HG03095 (cell line): ENCODE measurements around the gene HEXIM2.
A peak's percentile ranks its signal among the peaks of the same experiment; 100 is the strongest.

Experiments used
- ATAC-seq: cut with Tn5 transposase; IDR thresholded peaks from one replicate; pipeline ENCODE4 v1.9.1; 2021; ENCODE audit warnings: moderate library complexity; ENCODE audit not compliant: unreplicated experiment

The HEXIM2 gene

DNA sequence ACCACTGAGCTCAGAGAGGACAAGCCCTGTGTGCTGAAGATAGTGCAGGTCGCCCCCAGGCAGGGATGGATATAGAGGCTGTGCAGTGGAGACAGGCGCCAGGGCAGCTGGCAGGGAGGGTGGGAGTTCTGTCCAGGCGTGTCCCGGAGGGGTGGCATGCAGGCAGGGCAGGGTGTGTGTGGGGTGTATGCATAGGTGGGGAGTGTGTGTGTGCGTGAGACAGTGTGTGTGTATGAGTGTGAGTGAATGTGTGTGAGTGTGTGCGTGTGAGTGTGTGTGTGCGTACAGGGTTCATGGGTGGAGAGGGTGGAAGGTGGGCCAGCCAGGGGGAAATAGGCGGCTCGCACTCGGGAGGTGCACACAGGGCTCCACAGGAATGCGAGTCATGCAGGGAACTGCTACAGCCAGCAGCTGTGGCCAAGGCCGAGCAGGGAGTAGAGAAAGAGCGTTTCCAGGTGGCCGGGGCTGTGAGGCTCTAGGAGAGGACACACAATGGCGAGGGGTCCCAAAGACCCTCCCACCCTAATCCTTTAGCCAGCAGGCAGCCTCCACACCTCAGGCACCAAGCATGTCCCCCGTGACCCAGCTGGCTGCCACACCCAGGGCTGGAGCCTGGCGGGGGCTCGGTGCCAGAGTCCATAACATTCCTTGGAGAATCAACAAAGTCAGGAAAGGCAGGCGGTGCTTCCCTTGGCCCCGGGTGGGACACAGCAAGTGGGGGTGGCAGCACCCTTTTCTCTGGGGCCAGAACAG is 34.0 kb upstream of the HEXIM2 start:
- no peak for ATAC-seq

DNA sequence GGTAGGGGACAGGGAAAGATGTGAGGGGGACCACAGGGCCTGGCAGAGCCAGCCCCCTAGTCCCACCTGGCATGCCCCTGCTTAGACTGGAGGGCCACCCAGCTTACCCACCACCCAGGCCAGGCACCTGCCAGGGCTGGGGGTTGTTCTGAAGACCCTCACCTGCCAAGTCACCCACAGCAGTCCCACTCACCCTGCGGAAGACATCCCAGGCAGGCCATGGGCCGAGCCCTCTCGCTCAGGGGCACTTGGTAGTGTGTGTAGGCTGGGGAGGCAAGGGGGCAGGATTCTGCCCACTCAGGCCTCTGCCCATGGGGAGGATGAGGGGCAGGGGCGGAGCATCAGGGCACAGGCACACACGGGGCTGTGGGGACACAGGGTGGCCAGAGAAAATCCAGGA is 33.3 kb upstream of the HEXIM2 start:
- ATAC-seq = no peak

GRCh38 chr17:45128989-45129388 is 32.7 kb upstream of the HEXIM2 start:
- no peak for ATAC-seq

DNA sequence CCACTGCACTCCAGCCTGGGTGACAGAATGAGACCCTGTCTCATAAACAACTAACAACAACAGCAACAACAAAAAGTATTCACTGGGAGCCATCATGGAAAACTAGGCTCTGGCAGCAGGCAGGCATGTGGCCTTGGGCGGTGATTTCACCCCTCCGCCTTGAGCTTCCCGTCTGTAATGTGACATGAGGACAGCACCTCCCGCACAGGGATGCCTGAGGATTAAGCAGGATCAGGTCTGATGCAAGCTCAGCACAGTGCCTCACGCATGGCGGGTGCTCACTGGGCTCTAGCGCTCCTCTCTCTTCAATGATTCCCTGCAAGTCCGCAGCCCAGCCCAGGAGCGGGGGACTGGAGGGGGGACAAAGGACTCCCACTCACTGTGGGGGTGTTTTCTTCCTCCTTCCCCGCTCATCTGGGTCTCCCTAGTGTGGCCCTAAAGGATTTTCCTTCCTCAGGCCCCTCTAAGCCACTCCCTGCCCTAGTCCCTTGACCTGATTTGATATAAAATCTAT is 32.2 kb upstream of the HEXIM2 start:
- no peak for ATAC-seq

DNA sequence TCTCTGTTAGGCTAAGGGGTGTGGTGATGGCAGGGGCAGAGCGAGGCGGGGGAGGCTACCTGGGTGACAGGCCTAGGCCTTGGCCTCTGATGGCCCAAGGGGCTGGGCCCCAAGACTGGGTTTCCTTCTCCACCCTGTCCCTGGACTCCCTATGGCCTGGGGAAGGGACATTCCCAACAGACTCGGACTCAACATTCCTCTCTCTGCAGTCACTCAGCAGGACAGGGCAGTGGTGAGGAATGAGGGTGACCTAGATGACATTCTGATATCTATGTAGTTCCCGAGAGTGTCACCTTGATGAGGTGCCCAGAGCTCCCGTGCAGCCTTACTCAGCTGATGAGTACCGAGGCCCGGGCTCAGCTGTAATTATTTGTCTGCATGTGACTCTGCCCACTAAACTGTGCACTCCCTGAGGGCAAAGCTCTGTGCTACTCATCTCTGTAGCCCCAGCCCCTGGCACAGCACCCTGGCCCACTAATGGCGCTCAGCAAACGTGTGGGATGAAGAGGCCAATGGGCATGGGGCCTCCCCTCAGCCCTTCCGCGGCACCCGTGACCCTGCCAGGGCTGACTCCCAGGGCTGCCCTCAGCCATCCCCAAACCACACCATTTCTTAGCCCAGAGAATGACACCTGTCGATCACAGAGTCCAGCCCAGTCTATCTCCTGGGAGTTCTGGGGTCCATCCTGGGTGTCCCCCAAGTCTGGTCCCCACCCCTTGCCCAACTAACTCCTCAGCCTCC is 31.6 kb upstream of the HEXIM2 start:
- no peak for ATAC-seq

DNA sequence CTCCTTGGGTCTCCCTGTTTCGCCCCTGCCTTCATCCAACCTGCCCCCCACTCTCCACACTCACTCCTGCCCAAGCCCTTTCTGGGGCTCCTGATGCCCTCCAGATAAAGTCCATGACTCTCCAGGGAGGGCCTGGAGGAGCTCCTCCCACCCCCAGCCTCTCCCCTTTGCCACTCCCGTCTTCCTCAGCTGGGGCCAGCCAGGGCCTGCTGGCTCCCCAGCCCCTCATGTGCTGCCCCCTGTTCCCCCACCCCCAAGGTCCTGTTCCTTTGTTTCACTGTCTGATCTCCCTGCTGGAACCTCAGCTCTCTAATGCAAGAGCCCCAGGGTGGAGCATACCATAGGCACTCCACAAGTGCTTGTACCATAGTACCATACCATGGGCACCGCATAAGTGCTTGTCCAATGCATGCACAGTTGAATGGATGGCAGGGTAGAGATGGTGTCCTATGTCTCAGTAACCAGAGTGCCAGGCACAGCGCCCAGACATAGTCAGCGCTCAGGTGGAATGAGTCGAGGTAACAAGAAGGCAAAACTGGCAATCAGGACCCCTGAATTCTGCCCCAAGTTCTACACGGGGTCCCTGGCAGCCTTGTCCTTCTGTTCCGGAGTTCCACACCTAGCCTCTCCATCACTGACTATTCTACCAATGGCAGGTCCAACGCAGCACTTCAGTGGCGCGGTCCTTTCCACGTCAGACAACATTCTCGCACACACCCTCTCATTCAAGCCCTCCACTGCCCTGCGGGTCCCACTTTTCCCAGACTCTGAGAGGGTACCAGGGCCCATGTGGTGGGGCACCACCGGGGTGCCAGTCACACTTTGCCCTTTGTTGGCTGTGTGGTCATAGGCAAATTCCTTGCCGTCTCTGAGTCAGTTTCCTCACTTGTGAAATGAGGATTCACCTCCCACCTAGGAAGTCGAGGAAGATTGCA is 30.7 kb upstream of the HEXIM2 start:
- no peak for ATAC-seq

- ATAC-seq = no peak
These were observed 29.9 kb upstream of the HEXIM2 start for GRCh38 chr17:45131616-45132319.

DNA sequence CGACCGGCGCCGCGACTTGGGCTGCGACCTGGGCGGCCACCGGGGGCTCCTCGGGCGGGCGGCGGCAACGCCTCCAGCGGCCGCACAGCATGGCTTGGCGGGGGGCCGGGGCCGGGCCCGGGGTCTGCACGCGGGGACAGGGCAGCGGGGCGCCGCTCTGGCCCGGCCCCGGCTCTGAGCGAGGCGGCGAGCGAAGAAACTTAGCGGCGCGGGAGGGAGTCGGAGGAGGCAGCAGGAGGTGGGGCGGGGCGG is 29.4 kb upstream of the HEXIM2 start, which contains the start of gene PLCD3:
PLCD3 (minus strand) TSS at position 196 of the 252 bp plus-strand sequence; CDS start at position 91, 105 bp downstream.
- no peak for ATAC-seq

GRCh38 chr17:45132572-45133463 is 28.9 kb upstream of the HEXIM2 start:
- ATAC-seq = no peak

DNA sequence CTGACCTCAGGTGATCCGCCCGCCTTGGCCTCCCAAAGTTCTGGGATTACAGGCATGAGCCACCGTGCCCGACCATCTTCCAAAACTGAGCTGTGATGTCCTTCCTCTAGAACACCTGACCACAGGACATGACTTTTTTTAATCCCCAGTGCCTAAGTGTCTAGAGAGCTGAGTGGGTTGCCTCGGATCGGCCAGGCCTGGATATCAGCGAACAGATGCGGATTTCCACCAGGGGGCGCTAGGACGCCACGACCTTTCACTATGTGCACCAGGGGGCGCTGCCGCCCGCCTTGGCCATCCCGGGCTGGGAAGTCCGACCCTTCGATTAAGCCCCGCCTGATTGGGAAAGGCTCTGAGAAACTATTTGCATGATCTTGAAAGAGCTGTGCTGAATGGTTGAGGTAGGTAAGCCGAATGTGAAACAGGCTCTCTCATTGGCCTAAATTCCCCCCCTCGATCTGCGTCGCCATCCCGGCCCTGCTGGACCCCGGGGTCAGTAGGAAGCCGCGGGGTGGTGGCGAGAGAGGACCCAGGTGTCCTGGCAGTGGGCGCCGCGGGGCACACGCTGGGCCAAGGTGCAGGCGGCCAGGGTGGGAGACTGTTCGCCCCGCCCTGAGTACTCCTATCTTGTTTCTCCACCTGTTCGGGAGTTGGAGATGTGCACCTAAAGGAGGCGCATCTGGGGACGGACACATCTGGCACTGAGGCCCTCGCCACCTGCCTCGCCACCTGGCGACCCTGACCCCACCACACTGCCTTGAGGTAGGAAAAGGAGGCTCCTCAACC is 26.3 kb upstream of the HEXIM2 start, which contains the start of gene ACBD4:
ACBD4 (plus strand) TSS at position 496 of the 786 bp plus-strand sequence. CDS start 458 bp downstream, outside the sequence.
- ATAC-seq = peak; percentile 59

DNA sequence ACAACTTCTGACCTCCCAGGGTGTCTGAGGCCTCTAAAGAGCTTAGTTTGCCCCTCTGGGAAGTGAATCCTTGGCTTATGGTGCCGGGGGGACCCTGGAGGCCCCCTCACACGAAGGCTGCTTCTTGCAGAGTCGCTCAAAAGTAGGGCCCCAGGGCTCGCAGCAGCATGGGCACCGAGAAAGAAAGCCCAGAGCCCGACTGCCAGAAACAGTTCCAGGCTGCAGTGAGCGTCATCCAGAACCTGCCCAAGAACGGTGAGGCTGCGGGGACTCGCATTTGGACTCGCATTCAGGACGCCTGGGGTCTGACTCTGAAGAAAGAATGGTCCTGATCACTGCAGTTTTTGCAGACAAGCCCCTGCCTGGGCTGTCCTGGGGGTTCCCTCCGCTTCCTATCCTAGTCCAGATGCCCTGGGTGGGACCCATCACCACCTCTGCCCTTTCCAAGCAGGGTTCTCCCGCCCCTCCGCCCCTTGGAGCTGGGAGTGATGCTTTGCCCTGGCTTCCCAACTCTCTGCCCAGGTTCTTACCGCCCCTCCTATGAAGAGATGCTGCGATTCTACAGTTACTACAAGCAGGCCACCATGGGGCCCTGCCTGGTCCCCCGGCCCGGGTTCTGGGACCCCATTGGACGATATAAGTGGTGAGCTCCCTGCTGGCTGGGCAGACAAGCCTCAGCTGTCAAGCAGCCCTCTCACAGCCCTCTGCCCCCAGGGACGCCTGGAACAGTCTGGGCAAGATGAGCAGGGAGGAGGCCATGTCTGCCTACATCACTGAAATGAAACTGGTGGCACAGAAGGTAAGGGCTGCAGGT is 25.5 kb upstream of the HEXIM2 start:
- no peak for ATAC-seq

DNA sequence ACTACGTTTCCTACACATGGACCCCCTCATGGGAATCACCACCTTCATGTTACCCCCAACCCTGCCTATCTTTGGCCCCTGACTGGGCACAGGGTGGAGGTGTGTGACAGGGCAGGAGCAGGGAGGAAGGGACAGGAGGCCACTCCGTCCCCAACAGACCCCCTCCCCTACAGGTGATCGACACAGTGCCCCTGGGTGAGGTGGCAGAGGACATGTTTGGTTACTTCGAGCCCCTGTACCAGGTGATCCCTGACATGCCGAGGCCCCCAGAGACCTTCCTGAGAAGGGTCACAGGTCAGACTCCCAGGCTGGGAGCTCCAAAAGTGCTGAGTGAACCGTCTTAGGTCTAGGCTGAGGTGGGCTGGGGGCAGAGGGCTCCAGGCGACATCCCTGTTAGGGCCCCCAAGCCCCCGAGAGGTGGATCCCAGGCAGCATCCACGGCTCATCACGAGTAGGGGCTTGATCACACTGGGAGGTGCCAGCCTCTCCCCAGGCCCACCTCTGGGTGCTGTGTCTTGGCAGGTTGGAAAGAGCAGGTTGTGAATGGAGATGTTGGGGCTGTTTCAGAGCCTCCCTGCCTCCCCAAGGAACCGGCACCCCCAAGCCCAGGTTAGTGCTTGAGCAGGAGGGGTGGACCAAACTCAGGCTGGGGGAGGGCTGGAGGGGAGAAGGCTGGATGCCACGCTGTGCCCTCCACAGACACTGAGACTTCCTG is 24.7 kb upstream of the HEXIM2 start:
- no peak for ATAC-seq

DNA sequence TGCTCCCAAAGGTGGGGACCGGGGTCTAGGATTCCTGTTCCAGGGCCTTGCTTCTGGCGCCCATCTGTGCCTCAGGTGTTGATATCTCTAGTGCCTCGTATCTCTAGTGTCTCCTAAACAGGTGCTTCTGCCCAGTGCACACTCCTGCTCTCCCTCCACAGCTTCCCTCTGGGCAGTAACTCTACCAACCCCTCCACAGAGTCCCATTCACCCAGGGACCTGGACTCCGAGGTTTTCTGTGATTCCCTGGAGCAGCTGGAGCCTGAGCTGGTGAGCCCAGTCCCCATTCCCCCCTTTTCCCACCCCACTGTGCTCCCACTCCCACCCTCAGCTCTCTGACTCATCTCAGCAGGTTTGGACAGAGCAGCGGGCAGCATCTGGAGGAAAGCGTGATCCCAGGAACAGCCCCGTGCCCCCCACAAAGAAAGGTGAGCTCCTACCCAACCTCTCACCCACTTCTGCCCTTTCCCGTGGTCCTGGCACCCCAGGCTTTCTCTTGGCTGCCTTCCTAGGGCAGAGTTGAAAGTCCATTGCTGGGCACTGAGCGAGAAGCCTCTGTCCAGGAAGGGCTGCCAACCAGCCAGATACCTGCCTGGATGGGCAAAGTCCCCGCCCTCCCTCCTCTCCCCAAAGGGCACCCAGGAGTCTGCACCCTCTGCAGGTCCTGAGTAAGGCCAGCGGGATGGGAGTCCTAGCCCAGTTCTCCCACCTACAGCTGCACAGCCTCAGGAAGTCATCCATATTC is 23.9 kb upstream of the HEXIM2 start:
- no peak for ATAC-seq

GRCh38 chr17:45138911-45139532 is 22.7 kb upstream of the HEXIM2 start:
- no peak for ATAC-seq

DNA sequence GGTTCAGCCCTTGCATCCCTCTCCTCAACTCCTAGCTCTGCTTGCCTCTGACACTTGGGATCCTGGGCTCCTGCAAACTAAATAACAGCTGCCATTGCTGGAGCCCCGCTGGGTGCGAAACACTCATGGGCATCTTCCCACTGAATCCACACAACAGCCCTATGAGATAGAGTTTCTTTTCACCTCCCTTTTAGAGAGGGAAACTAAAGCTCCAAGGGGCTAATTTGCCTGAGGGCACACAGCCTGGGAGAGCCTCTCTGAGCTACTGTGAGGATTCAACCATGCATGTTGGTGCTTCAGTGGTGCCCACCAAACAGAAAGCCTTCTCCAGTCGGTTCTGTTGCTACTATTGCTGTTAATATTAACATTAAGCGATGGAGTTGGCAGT is 22.1 kb upstream of the HEXIM2 start:
- ATAC-seq = no peak

DNA sequence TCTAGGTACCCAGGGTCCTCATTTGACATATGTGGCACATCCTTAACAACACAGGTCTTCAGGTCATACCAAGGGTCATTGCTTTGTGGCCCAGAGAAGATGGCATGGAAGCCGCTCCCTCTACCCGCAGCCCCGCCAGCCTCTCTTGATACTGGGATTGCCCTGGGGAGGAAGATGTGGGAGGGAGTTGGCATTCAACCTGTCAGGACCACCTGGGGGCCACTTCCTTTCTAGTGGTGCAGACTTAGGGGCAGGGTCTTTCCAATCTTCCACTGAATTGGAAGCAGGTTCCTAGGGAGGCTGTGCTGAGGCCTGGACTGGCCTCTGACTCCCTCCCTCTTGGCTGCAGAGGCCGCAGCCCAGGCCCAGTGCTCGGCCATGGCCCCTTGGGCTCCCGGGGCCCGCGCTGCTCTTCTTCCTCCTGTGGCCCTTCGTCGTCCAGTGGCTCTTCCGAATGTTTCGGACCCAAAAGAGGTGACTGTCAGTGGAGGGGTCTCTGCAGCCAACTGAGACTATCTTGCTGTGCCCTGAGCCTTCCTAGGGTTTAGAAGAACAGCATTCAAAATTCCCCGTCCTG is 18.5 kb upstream of the HEXIM2 start:
- no peak for ATAC-seq
